Liver (tissue), 9 donors: Measurements from ENCODE around the gene VAC14. TPM values are rescaled to one million over a fixed set of nuclear protein-coding genes. Genes with fewer than 3 reads are reported as not detected.

Experiments
- DNase-seq: peaks from one replicate; pipeline ENCODE4 v3.0.0-alpha.2; 2017; ENCODE audit warnings: low spot score
- H3K27ac ChIP-seq, 2 donors: one replicate each; pipeline ENCODE4 v1.7.0; 2013; ENCODE audit warnings: inconsistent platforms in 2 of 2, low read length in 2 of 2, control low read depth in 1 of 2, low read depth in 1 of 2, mild to moderate bottlenecking in 1 of 2
- H3K27me3 ChIP-seq, 4 donors: one replicate each; pipeline versions ENCODE4 v1.6.1 to v1.7.0; 2013; ENCODE audit warnings: low read length in 3 of 4, inconsistent platforms in 1 of 4, mild to moderate bottlenecking in 1 of 4, moderate library complexity in 1 of 4; ENCODE audit not compliant: control insufficient read depth in 4 of 4, insufficient read depth in 4 of 4
- H3K36me3 ChIP-seq, 4 donors: one replicate each; pipeline versions ENCODE4 v1.6.1 to v1.7.0; 2013; ENCODE audit warnings: low read length in 3 of 4, mild to moderate bottlenecking in 3 of 4, low read depth in 1 of 4, moderate library complexity in 1 of 4; ENCODE audit not compliant: control insufficient read depth in 4 of 4, insufficient read depth in 3 of 4
- H3K4me1 ChIP-seq, 4 donors: one replicate each; pipeline versions ENCODE4 v1.6.1 to v1.7.0; 2013; ENCODE audit warnings: low read length in 3 of 4, mild to moderate bottlenecking in 3 of 4, moderate library complexity in 1 of 4; ENCODE audit not compliant: control insufficient read depth in 4 of 4, insufficient read depth in 4 of 4
- H3K4me3 ChIP-seq, 3 donors: one replicate each; pipeline versions ENCODE4 v1.6.1 to v1.7.0; 2013; ENCODE audit warnings: low read length in 3 of 3, control low read depth in 1 of 3, low read depth in 1 of 3, mild to moderate bottlenecking in 1 of 3
- H3K9ac ChIP-seq, 2 donors: one replicate each; pipeline ENCODE4 v1.7.0; 2013; ENCODE audit warnings: low read length in 2 of 2, mild to moderate bottlenecking in 2 of 2, moderate library complexity in 2 of 2, control low read depth in 1 of 2, low read depth in 1 of 2
- H3K9me3 ChIP-seq, 4 donors: one replicate each; pipeline versions ENCODE4 v1.6.1 to v1.7.0; 2013; ENCODE audit warnings: low read length in 3 of 4; ENCODE audit not compliant: control insufficient read depth in 4 of 4
- ATF3 ChIP-seq: IDR thresholded peaks from 2 replicates; pipeline ENCODE4 v1.6.1; 2016; ENCODE audit warnings: antibody characterized with exemption
- CTCF ChIP-seq: fragments of 150-350 bp; IDR thresholded peaks from 2 replicates; pipeline ENCODE4 v1.5.1; 2017; ENCODE audit warnings: improper control_type of control experiment, low read depth, low read length; ENCODE audit not compliant: missing input control
- EGR1 ChIP-seq, 2 donors: IDR thresholded peaks; 2 replicates each; pipeline ENCODE4 v1.6.1; 2016 to 2018; ENCODE audit warnings: antibody characterized with exemption in 2 of 2, low read depth in 2 of 2
- FOXA1 ChIP-seq: IDR thresholded peaks from 2 replicates; pipeline ENCODE4 v1.6.1; 2016; ENCODE audit warnings: antibody characterized with exemption
- FOXA2 ChIP-seq: IDR thresholded peaks from 2 replicates; pipeline ENCODE4 v1.6.1; 2016; ENCODE audit warnings: antibody characterized with exemption
- GABPA ChIP-seq, 2 donors: IDR thresholded peaks in 1 of 2; conservative IDR thresholded peaks in 1 of 2; 2 replicates each; pipeline ENCODE4 v1.6.1; 2016; ENCODE audit warnings: antibody characterized with exemption in 2 of 2, mild to moderate bottlenecking in 1 of 2, moderate library complexity in 1 of 2
- HNF4A ChIP-seq, 2 donors: conservative IDR thresholded peaks; 2 replicates each; pipeline ENCODE4 v1.6.1; 2016; ENCODE audit warnings: antibody characterized with exemption in 2 of 2, mild to moderate bottlenecking in 2 of 2
- HNF4G ChIP-seq: IDR thresholded peaks from 2 replicates; pipeline ENCODE4 v1.6.1; 2016; ENCODE audit warnings: antibody characterized with exemption
- JUND ChIP-seq, 2 donors: IDR thresholded peaks; 2 replicates each; pipeline ENCODE4 v1.6.1; 2016; ENCODE audit warnings: antibody characterized with exemption in 2 of 2
- MAX ChIP-seq: IDR thresholded peaks from 2 replicates; pipeline ENCODE4 v1.6.1; 2016; ENCODE audit warnings: antibody characterized with exemption
- NR2F2 ChIP-seq: IDR thresholded peaks from 2 replicates; pipeline ENCODE4 v1.6.1; 2016; ENCODE audit warnings: antibody characterized with exemption
- RAD21 ChIP-seq, 2 donors: IDR thresholded peaks; 2 replicates each; pipeline ENCODE4 v1.6.1; 2016; ENCODE audit warnings: antibody characterized with exemption in 2 of 2, mild to moderate bottlenecking in 2 of 2
- REST ChIP-seq: IDR thresholded peaks from 2 replicates; pipeline ENCODE4 v1.6.1; 2016; ENCODE audit warnings: antibody characterized with exemption, mild to moderate bottlenecking
- SP1 ChIP-seq: IDR thresholded peaks from 2 replicates; pipeline ENCODE4 v1.6.1; 2018; ENCODE audit warnings: antibody characterized with exemption, mild to moderate bottlenecking
- TAF1 ChIP-seq: conservative IDR thresholded peaks from 2 replicates; pipeline ENCODE4 v1.6.1; 2016; ENCODE audit warnings: antibody characterized with exemption, mild to moderate bottlenecking
- YY1 ChIP-seq: IDR thresholded peaks from 2 replicates; pipeline ENCODE4 v1.6.1; 2016; ENCODE audit warnings: antibody characterized with exemption, mild to moderate bottlenecking
- ZBTB33 ChIP-seq: IDR thresholded peaks from 2 replicates; pipeline ENCODE4 v1.6.1; 2016; ENCODE audit warnings: antibody characterized with exemption
- WGBS: extraction: QIAGEN DNeasy Blood & Tissue Kit; methylation state at CpG from one replicate; pipeline ENCODE4 v1.1.7; 2013; 5-methylcytosine and 5-hydroxymethylcytosine counted together
- polyA plus RNA-seq, 2 donors: library from polyadenylated mRNA; stranded (reverse) in 1 of 2; unstranded in 1 of 2; fragments of 200-250 nt in 1 of 2; fragments of >200 nt in 1 of 2; fragmentation: Nextera tagmentation in 1 of 2; extraction: Ambion mirVana in 1 of 2; gene quantifications; one replicate each; pipeline versions ENCODE4 v1.2.1 to v1.2.3, GENCODE V29; 2013 to 2015
- total RNA-seq, 2 donors: library from RNA; depleted of rRNA; stranded (reverse); fragments of >200 nt; gene quantifications; one replicate each; pipeline ENCODE4 v1.2.3, GENCODE V29; 2014
- donor health status: healthy.
- donor health status: healthy.
- donor health status: healthy.
- donor health status: healthy.
- donor health status: healthy.

Gene VAC14
- total and polyA plus RNA-seq, 4 donors, result 16.7 to 29.8 (median 20.5) TPM

- no peak for TF ChIP-seq EGR1 (IDR thresholded peaks at IDR 0.05; ENCODE audit: low read depth in 2 of 2)
- no peak for TF ChIP-seq ZBTB33
- TF ChIP-seq GABPA (IDR thresholded peaks at IDR 0.05 in 1 of 2, conservative IDR thresholded peaks at IDR 0.05 in 1 of 2), result no peak
- no peak for TF ChIP-seq JUND (IDR thresholded peaks at IDR 0.05)
- TF ChIP-seq FOXA1, result no peak
- no peak for TF ChIP-seq FOXA2
- TF ChIP-seq HNF4A (conservative IDR thresholded peaks at IDR 0.05), result no peak
- TF ChIP-seq CTCF, result no peak
- TF ChIP-seq NR2F2, result no peak
- no peak for TF ChIP-seq TAF1
- no peak for TF ChIP-seq ATF3
- TF ChIP-seq RAD21 (IDR thresholded peaks at IDR 0.05), result no peak
- TF ChIP-seq REST, result no peak
- TF ChIP-seq MAX, result no peak
- no peak for TF ChIP-seq SP1
- TF ChIP-seq HNF4G, result no peak
- TF ChIP-seq YY1, result no peak
- Histone ChIP-seq H3K4me1 (no peaks in the 10 kb centered on the region), H3K27me3 (no peaks in the 10 kb centered on the region), H3K4me3 (no peak overlapping the region), H3K27ac (no peak overlapping the region), H3K9ac (no peak overlapping the region), H3K9me3 (no peaks in the 10 kb centered on the region), H3K36me3 (peaks cover 44 to 72% (median 60%) of the 10 kb centered on the region in 4 donors)
- WGBS, result 90% methylated on average over 22 of the region's 22 CpGs
- no peak for DNase-seq
These were observed 134.9 kb downstream of the VAC14 start for GRCh38 chr16:70665806-70666735.
